C4-2B (cell line): ENCODE results near the gene NAB2.

Source experiments
- ZFX ChIP-seq: fragments of 450-650 bp; IDR thresholded peaks from 2 replicates; pipeline ENCODE4 v1.6.1; 2017
- TF ChIP-seq, protein P1 (sequence below): fragments of 450-650 bp; conservative IDR thresholded peaks from 2 replicates; pipeline ENCODE4 v1.5.1; 2017; ENCODE audit warnings: mild to moderate bottlenecking

- TF ChIP-seq, protein P1, sequence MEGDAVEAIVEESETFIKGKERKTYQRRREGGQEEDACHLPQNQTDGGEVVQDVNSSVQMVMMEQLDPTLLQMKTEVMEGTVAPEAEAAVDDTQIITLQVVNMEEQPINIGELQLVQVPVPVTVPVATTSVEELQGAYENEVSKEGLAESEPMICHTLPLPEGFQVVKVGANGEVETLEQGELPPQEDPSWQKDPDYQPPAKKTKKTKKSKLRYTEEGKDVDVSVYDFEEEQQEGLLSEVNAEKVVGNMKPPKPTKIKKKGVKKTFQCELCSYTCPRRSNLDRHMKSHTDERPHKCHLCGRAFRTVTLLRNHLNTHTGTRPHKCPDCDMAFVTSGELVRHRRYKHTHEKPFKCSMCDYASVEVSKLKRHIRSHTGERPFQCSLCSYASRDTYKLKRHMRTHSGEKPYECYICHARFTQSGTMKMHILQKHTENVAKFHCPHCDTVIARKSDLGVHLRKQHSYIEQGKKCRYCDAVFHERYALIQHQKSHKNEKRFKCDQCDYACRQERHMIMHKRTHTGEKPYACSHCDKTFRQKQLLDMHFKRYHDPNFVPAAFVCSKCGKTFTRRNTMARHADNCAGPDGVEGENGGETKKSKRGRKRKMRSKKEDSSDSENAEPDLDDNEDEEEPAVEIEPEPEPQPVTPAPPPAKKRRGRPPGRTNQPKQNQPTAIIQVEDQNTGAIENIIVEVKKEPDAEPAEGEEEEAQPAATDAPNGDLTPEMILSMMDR = no peak
- TF ChIP-seq ZFX = no peak
Measured at GRCh38 chr12:57091638-57092528, 3.0 kb downstream of the NAB2 start.
